Measurements from ENCODE around the gene SCYL1.

The SCYL1 gene

GRCh38 chr11:65554842-65555430 lies 30.1 kb downstream of the SCYL1 start:
- no peak for DNase-seq

GRCh38 chr11:65555693-65556231 lies 30.9 kb downstream of the SCYL1 start:
- DNase-seq: no peak

GRCh38 chr11:65556470-65557279 lies 31.8 kb downstream of the SCYL1 start:
- DNase-seq: no peak

GRCh38 chr11:65557280-65558001 lies 32.6 kb downstream of the SCYL1 start:
- no peak for DNase-seq

GRCh38 chr11:65558002-65558929 lies 33.4 kb downstream of the SCYL1 start, which contains the start of gene LTBP3:
LTBP3 (minus strand) TSS chr11:65558359; CDS start chr11:65557959, 400 bp downstream.
- DNase-seq: peak; percentile 38

GRCh38 chr11:65558930-65559509 lies 34.1 kb downstream of the SCYL1 start:
- DNase-seq: no peak

GRCh38 chr11:65559535-65559934 lies 34.7 kb downstream of the SCYL1 start:
- no peak for DNase-seq

GRCh38 chr11:65559951-65560537 lies 35.2 kb downstream of the SCYL1 start:
- no peak for DNase-seq

GRCh38 chr11:65560555-65561418 lies 35.9 kb downstream of the SCYL1 start:
- no peak for DNase-seq

- DNase-seq: no peak
Measured at GRCh38 chr11:65562020-65562419, 37.1 kb downstream of the SCYL1 start.

GRCh38 chr11:65562788-65563187 lies 37.9 kb downstream of the SCYL1 start:
- no peak for DNase-seq

- no peak for DNase-seq
Measured at GRCh38 chr11:65563601-65564000, 38.7 kb downstream of the SCYL1 start.

GRCh38 chr11:65564879-65565559 lies 40.1 kb downstream of the SCYL1 start:
- DNase-seq: peak; percentile 34

- DNase-seq: peak; percentile 39
Measured at GRCh38 chr11:65565624-65566453, 41.0 kb downstream of the SCYL1 start.

GRCh38 chr11:65569164-65569972 lies 44.5 kb downstream of the SCYL1 start:
- DNase-seq: no peak

- peak; percentile 98 for DNase-seq
Measured at GRCh38 chr11:65569973-65570918, 45.4 kb downstream of the SCYL1 start, which contains the start of gene ZNRD2. ZNRD2 (plus strand) TSS chr11:65570477; CDS start chr11:65570492, 15 bp downstream.

- DNase-seq: no peak
Measured at GRCh38 chr11:65571420-65571819, 46.5 kb downstream of the SCYL1 start.

Measured in central memory CD4-positive, alpha-beta T cell (primary cell).